Measurements from ENCODE around the gene IFNAR1. TPM values are rescaled to one million over a fixed set of nuclear protein-coding genes. Genes with fewer than 3 reads are reported as not detected.
A peak's percentile ranks its signal among the peaks of the same experiment; 100 is the strongest.

The IFNAR1 gene
- total and polyA plus RNA-seq, 9 of the 15 experiments (the other 6 are each of a cell fraction or from before 2014, with no cell fraction given), result 8.6 to 31.8 (median 14.8) TPM

- POLR2A ChIA-PET, result interaction anchor here (0.6 to 1.3 kb wide), 2 partner anchors 44 to 105 kb away, joined by 3 read pairs; no protein-coding TSS in a partner anchor
- Histone ChIP-seq H2AFZ (ENCODE audit: low read depth, low read length) (peak overlapping the region; percentile 75), H3K79me2 (ENCODE audit: control insufficient read depth, insufficient read depth, low read length) (peaks cover 44% of the 10 kb centered on the region), H3K4me3 (peak overlapping the region; percentile 75), H3K27me3 (ENCODE audit: control insufficient read depth in 2 of 2, insufficient read depth in 2 of 2, low read length in 2 of 2) (no peaks in the 10 kb centered on the region), H3K9me1 (ENCODE audit: control insufficient read depth, insufficient read depth, low read length) (no peaks in the 10 kb centered on the region), H3K36me3 (ENCODE audit: control insufficient read depth, insufficient read depth, low read length) (peaks cover 4% of the 10 kb centered on the region; the same call in 2 of the 3 replicates), H3K9me3 (replicated peaks; ENCODE audit: control insufficient read depth, insufficient read depth, low read depth, low read length) (no peaks in the 10 kb centered on the region), H4K20me1 (replicated peaks; ENCODE audit: control insufficient read depth, insufficient read depth, low read length) (peaks cover 2% of the 10 kb centered on the region; the same call in 1 of the 2 replicates), H3K4me2 (ENCODE audit: insufficient read depth, low read length) (peak overlapping the region; percentile 87), H3K27ac (ENCODE audit: extremely low read depth, low read depth, low read length) (peak overlapping the region; percentile 84), H3K4me1 (replicated peaks in 1 of 2; ENCODE audit: control insufficient read depth in 2 of 2, insufficient read depth in 2 of 2, low read length in 2 of 2) (peaks cover 8 to 35% of the 10 kb centered on the region in 2 experiments; a peak in 4 of 5 replicates), H3K9ac (ENCODE audit: insufficient read depth in 1 of 2, low read depth in 2 of 2, low read length in 2 of 2) (peak overlapping the region; percentile 89 to 99)
- TSS peak; percentile 58 for BruUV-seq (replicated peaks)
- WGBS (ENCODE audit: insufficient coverage, low coverage, missing lambda C conversion rate), result 9% methylated on average over 41 of the region's 47 CpGs
- CTCF ChIA-PET (ENCODE audit: low intra/inter-chr PET ratio), result interaction anchor here (0.7 kb wide), 1 partner anchor 1010 kb away, joined by 3 read pairs; no protein-coding TSS in a partner anchor
- in situ Hi-C loops (cut with MboI) (no loop called here), intact Hi-C loops (cut with micrococcal nuclease) (loop anchor here (5.0 kb wide), 1 partner anchor 138 kb away; the partner anchor contains the start of genes GART and SON)
- peak; percentile 83 for ATAC-seq
- DNase-seq (ENCODE audit: extremely low read depth in 1 of 4, low spot score in 3 of 4), result peak; percentile 65 to 71 (median 71)
- FAIRE-seq, result no peak
- TF ChIP-seq, protein P1, sequence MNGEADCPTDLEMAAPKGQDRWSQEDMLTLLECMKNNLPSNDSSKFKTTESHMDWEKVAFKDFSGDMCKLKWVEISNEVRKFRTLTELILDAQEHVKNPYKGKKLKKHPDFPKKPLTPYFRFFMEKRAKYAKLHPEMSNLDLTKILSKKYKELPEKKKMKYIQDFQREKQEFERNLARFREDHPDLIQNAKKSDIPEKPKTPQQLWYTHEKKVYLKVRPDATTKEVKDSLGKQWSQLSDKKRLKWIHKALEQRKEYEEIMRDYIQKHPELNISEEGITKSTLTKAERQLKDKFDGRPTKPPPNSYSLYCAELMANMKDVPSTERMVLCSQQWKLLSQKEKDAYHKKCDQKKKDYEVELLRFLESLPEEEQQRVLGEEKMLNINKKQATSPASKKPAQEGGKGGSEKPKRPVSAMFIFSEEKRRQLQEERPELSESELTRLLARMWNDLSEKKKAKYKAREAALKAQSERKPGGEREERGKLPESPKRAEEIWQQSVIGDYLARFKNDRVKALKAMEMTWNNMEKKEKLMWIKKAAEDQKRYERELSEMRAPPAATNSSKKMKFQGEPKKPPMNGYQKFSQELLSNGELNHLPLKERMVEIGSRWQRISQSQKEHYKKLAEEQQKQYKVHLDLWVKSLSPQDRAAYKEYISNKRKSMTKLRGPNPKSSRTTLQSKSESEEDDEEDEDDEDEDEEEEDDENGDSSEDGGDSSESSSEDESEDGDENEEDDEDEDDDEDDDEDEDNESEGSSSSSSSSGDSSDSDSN (IDR thresholded peaks at IDR 0.05; ENCODE audit: borderline replicate concordance in 1 of 2, low read depth in 2 of 2, low read length in 2 of 2), result peak; percentile 94 to 96; a peak in 3 of 4 replicates
- TF ChIP-seq RCOR1 (IDR thresholded peaks at IDR 0.05; ENCODE audit: borderline replicate concordance in 1 of 2, low read depth in 2 of 2, low read length in 2 of 2), result no peak
- no peak for TF ChIP-seq DDX20 (tag; IDR thresholded peaks at IDR 0.05; ENCODE audit: low read depth)
- TF ChIP-seq ZFX (CRISPR knock-in tag; IDR thresholded peaks at IDR 0.05), result peak; percentile 71
- TF ChIP-seq KDM5B (IDR thresholded peaks at IDR 0.05; ENCODE audit: insufficient replicate concordance, low read depth, low read length), result peak; percentile 63
- TF ChIP-seq SMARCE1 (IDR thresholded peaks at IDR 0.05), result peak; percentile 15; the same call in 1 of the 2 replicates
- TF ChIP-seq ARID1B (IDR thresholded peaks at IDR 0.05), result 0 out of 2 replicates have a peak, but pooled peaks have one; percentile 11
- no peak for TF ChIP-seq ADNP (tag; IDR thresholded peaks at IDR 0.05)
- no peak for TF ChIP-seq HMBOX1 (IDR thresholded peaks at IDR 0.05)
- no peak for TF ChIP-seq FOSL1 (tag; conservative IDR thresholded peaks at IDR 0.05)
- no peak for TF ChIP-seq NFE2 (IDR thresholded peaks at IDR 0.05; ENCODE audit: low read depth)
- TF ChIP-seq RBFOX2 (IDR thresholded peaks at IDR 0.05; ENCODE audit: low read depth, low read length), result peak; percentile 82
- peak in 1 of 2 experiments; percentile 70; a peak in 1 of 4 replicates for TF ChIP-seq TEAD1 (CRISPR knock-in tag; IDR thresholded peaks at IDR 0.05)
- TF ChIP-seq SAP30 (IDR thresholded peaks at IDR 0.05; ENCODE audit: borderline replicate concordance, insufficient read depth, low read depth, low read length, poor library complexity, severe bottlenecking), result peak; percentile 56
- TF ChIP-seq EZH2 (IDR thresholded peaks at IDR 0.05; ENCODE audit: borderline replicate concordance, low read depth, low read length), result no peak
Measured at GRCh38 chr21:33403786-33404585, 79.2 kb downstream of the IFNAR1 start.
